Stimulated activated CD8-positive, alpha-beta memory T cell treated with anti-CD3 and anti-CD28 coated beads, Interleukin-7, amount 100 ng/mL, for 4 hours (primary cell): ENCODE data around the gene SYAP1.
A peak's percentile ranks its signal among the peaks of the same experiment; 100 is the strongest.
"Not testable (repeated sequence)": the region's sequence is repeated elsewhere in the genome, so short reads cannot be mapped to it uniquely, and the experiment has no call there.

Experiments used
- DNase-seq, 2 donors: peaks; one replicate each; pipeline ENCODE4 v3.0.0-alpha.2; 2020; ENCODE audit warnings: low read depth in 2 of 2

Gene SYAP1

GRCh38 chrX:16778993-16779392 lies 59.6 kb downstream of the SYAP1 start:
- no peak for DNase-seq

GRCh38 chrX:16779815-16780214 lies 60.4 kb downstream of the SYAP1 start:
- DNase-seq: not testable (repeated sequence)

- DNase-seq: no peak
Measured at GRCh38 chrX:16783452-16783851, 64.0 kb downstream of the SYAP1 start.

- not testable (repeated sequence) for DNase-seq
Measured at GRCh38 chrX:16784440-16784839, 65.0 kb downstream of the SYAP1 start.

GRCh38 chrX:16785247-16786138 lies 66.1 kb downstream of the SYAP1 start:
- DNase-seq: peak in 1 of 2 donors; percentile 1

GRCh38 chrX:16786139-16786790 lies 66.9 kb downstream of the SYAP1 start, which contains the start of gene TXLNG:
TSS of gene TXLNG (plus strand) at chrX:16786466. CDS start at chrX:16786488, 22 bp downstream.
- peak; percentile 91 to 97 for DNase-seq

- DNase-seq: peak in 1 of 2 donors; percentile 63
Measured at GRCh38 chrX:16786791-16787735, 67.7 kb downstream of the SYAP1 start.

- DNase-seq: no peak
Measured at GRCh38 chrX:16788477-16788876, 69.1 kb downstream of the SYAP1 start.

- no peak for DNase-seq
Measured at GRCh38 chrX:16796298-16796697, 76.9 kb downstream of the SYAP1 start.

GRCh38 chrX:16797358-16797757 lies 77.9 kb downstream of the SYAP1 start:
- DNase-seq: no peak

GRCh38 chrX:16797841-16798240 lies 78.4 kb downstream of the SYAP1 start:
- no peak for DNase-seq

GRCh38 chrX:16804923-16805464 lies 85.6 kb downstream of the SYAP1 start:
- no peak for DNase-seq

GRCh38 chrX:16807548-16807947 lies 88.1 kb downstream of the SYAP1 start:
- DNase-seq: no peak

GRCh38 chrX:16807976-16808542 lies 88.6 kb downstream of the SYAP1 start:
- no peak for DNase-seq

GRCh38 chrX:16814597-16814996 lies 95.2 kb downstream of the SYAP1 start:
- no peak for DNase-seq
